Panc1 (cell line): ENCODE data around the gene MINAR1.

Source experiments
- CTCF ChIP-seq: fragments of 450-650 bp; IDR thresholded peaks from 2 replicates; pipeline ENCODE4 v1.5.1; 2017; ENCODE audit warnings: mild to moderate bottlenecking
- POLR2AphosphoS5 ChIP-seq: IDR thresholded peaks from 2 replicates; pipeline ENCODE4 v1.6.1; 2012; ENCODE audit warnings: mild to moderate bottlenecking, low read depth, low read length, moderate library complexity
- REST ChIP-seq, 2 experiments: IDR thresholded peaks; 2 replicates each; pipeline ENCODE4 v1.6.1; 2011 to 2012; ENCODE audit warnings: low read depth in 2 of 2, control low read depth in 1 of 2, low read length in 1 of 2, mild to moderate bottlenecking in 1 of 2, moderate library complexity in 1 of 2; ENCODE audit not compliant: insufficient read depth in 1 of 2
- SIN3A ChIP-seq: IDR thresholded peaks from 2 replicates; pipeline ENCODE4 v1.6.1; 2012; ENCODE audit warnings: low read depth, mild to moderate bottlenecking, low read length, moderate library complexity, borderline replicate concordance; ENCODE audit not compliant: insufficient read depth

- no peak for TF ChIP-seq CTCF
- TF ChIP-seq POLR2AphosphoS5, result no peak
- no peak for TF ChIP-seq REST (IDR thresholded peaks at IDR 0.05; ENCODE audit: insufficient read depth in 1 of 2, low read depth in 2 of 2, low read length in 1 of 2)
- no peak for TF ChIP-seq SIN3A
Observed at GRCh38 chr15:79416876-79417275, 15.3 kb upstream of the MINAR1 start.
